Measurements from ENCODE around the gene LYPD6.

LYPD6 gene

GRCh38 chr2:149371476-149371875 is 41.1 kb downstream of the LYPD6 start:
- H3K14ac ChIP-seq (ENCODE audit: low read length): no peak overlapping the region
- H3K27me3 ChIP-seq (ENCODE audit: insufficient read depth, low read length): no peaks in the 10 kb centered on the region
- no peak overlapping the region for H4K12ac ChIP-seq (ENCODE audit: low read depth, low read length)
- no peaks in the 10 kb centered on the region for H3K9me3 ChIP-seq (ENCODE audit: insufficient read depth, low read depth, low read length)
- no peak overlapping the region for H2BK5ac ChIP-seq (ENCODE audit: low read depth, low read length, poor library complexity)
- H2AFZ ChIP-seq (ENCODE audit: insufficient read depth, low read length, poor library complexity): no peak overlapping the region
- no peak overlapping the region for H2AK5ac ChIP-seq (ENCODE audit: low read length)
- H4K8ac ChIP-seq (ENCODE audit: low read depth, low read length): no peak overlapping the region
- peaks cover 4% of the 10 kb centered on the region for H3K79me1 ChIP-seq (ENCODE audit: low read length)
- H3K18ac ChIP-seq (ENCODE audit: low read length): no peak overlapping the region
- no peak overlapping the region for H3K4ac ChIP-seq (ENCODE audit: low read depth, low read length)
- WGBS (ENCODE audit: extremely low coverage, insufficient coverage, insufficient read length): no CpG with 5 or more reads among the region's 6 CpGs
- no peak overlapping the region for H2BK120ac ChIP-seq (ENCODE audit: insufficient read depth, low read length, poor library complexity)
- H4K91ac ChIP-seq (ENCODE audit: low read depth, low read length): no peak overlapping the region
- H3K4me3 ChIP-seq (ENCODE audit: low read depth, low read length): no peak overlapping the region
- H3K9ac ChIP-seq (ENCODE audit: low read length): no peak overlapping the region
- H3K27ac ChIP-seq (ENCODE audit: low read depth, low read length): no peak overlapping the region
- H2BK12ac ChIP-seq (ENCODE audit: low read length): no peak overlapping the region
- H3K79me2 ChIP-seq (ENCODE audit: control insufficient read depth, insufficient read depth, low read length, poor library complexity): peaks cover 4% of the 10 kb centered on the region
- DNase-seq: peak; percentile 57 to 78
- H3K36me3 ChIP-seq (ENCODE audit: control insufficient read depth in 1 of 2, insufficient read depth in 2 of 2, low read length in 2 of 2): peaks cover 11 to 26% of the 10 kb centered on the region in 2 experiments
- no peak overlapping the region for H3K4me2 ChIP-seq (ENCODE audit: low read length)
- peaks cover 6 to 9% of the 10 kb centered on the region in 2 experiments for H3K4me1 ChIP-seq (ENCODE audit: control insufficient read depth in 1 of 2, insufficient read depth in 2 of 2, low read length in 2 of 2)
- no peak overlapping the region for H3K23ac ChIP-seq (ENCODE audit: low read length)

- no CpG with 5 or more reads among the region's 8 CpGs for WGBS (ENCODE audit: extremely low coverage, insufficient coverage, insufficient read length)
- Histone ChIP-seq H3K4me2 (ENCODE audit: low read length) (no peak overlapping the region), H2BK5ac (ENCODE audit: low read depth, low read length, poor library complexity) (no peak overlapping the region)
These were observed 45.5 kb downstream of the LYPD6 start for GRCh38 chr2:149375801-149376361.

GRCh38 chr2:149380205-149380604 is 49.8 kb downstream of the LYPD6 start:
- no peak overlapping the region for H2BK120ac ChIP-seq (ENCODE audit: insufficient read depth, low read length, poor library complexity)
- no peak overlapping the region for H3K27ac ChIP-seq (ENCODE audit: low read depth, low read length)
- H3K9me3 ChIP-seq (ENCODE audit: insufficient read depth, low read depth, low read length): no peaks in the 10 kb centered on the region
- no peak overlapping the region for H4K91ac ChIP-seq (ENCODE audit: low read depth, low read length)
- no peak overlapping the region for H2AFZ ChIP-seq (ENCODE audit: insufficient read depth, low read length, poor library complexity)
- H3K4ac ChIP-seq (ENCODE audit: low read depth, low read length): no peak overlapping the region
- no peak overlapping the region for H2AK5ac ChIP-seq (ENCODE audit: low read length)
- H2BK5ac ChIP-seq (ENCODE audit: low read depth, low read length, poor library complexity): no peak overlapping the region
- H3K4me2 ChIP-seq (ENCODE audit: low read length): no peak overlapping the region
- H3K27me3 ChIP-seq (ENCODE audit: insufficient read depth, low read length): no peaks in the 10 kb centered on the region
- no peak overlapping the region for H3K23ac ChIP-seq (ENCODE audit: low read length)
- no peak overlapping the region for H3K14ac ChIP-seq (ENCODE audit: low read length)
- no peak for DNase-seq
- H3K79me1 ChIP-seq (ENCODE audit: low read length): peaks cover 3% of the 10 kb centered on the region
- no peak overlapping the region for H3K4me3 ChIP-seq (ENCODE audit: low read depth, low read length)
- H3K36me3 ChIP-seq (ENCODE audit: control insufficient read depth in 1 of 2, insufficient read depth in 2 of 2, low read length in 2 of 2): peaks cover 2 to 17% of the 10 kb centered on the region in 2 experiments
- peaks cover 3% of the 10 kb centered on the region for H3K79me2 ChIP-seq (ENCODE audit: control insufficient read depth, insufficient read depth, low read length, poor library complexity)
- H4K8ac ChIP-seq (ENCODE audit: low read depth, low read length): no peak overlapping the region
- H2BK12ac ChIP-seq (ENCODE audit: low read length): no peak overlapping the region
- no peak overlapping the region for H4K12ac ChIP-seq (ENCODE audit: low read depth, low read length)
- H3K18ac ChIP-seq (ENCODE audit: low read length): no peak overlapping the region
- H3K9ac ChIP-seq (ENCODE audit: low read length): no peak overlapping the region
- no CpG with 5 or more reads among the region's 4 CpGs for WGBS (ENCODE audit: extremely low coverage, insufficient coverage, insufficient read length)
- peaks cover 2 to 9% of the 10 kb centered on the region in 2 experiments for H3K4me1 ChIP-seq (ENCODE audit: control insufficient read depth in 1 of 2, insufficient read depth in 2 of 2, low read length in 2 of 2)

More at GRCh38 chr2:149375801-149376361, 45.5 kb downstream of the LYPD6 start:
- Histone ChIP-seq H4K12ac (ENCODE audit: low read depth, low read length) (no peak overlapping the region), H3K27ac (ENCODE audit: low read depth, low read length) (no peak overlapping the region), H3K4me1 (ENCODE audit: control insufficient read depth in 1 of 2, insufficient read depth in 2 of 2, low read length in 2 of 2) (peaks cover 2 to 6% of the 10 kb centered on the region in 2 experiments), H3K4me3 (ENCODE audit: low read depth, low read length) (no peak overlapping the region), H3K36me3 (ENCODE audit: control insufficient read depth in 1 of 2, insufficient read depth in 2 of 2, low read length in 2 of 2) (peaks cover 2 to 20% of the 10 kb centered on the region in 2 experiments), H3K9me3 (ENCODE audit: insufficient read depth, low read depth, low read length) (no peaks in the 10 kb centered on the region), H3K79me1 (ENCODE audit: low read length) (no peaks in the 10 kb centered on the region), H2AFZ (ENCODE audit: insufficient read depth, low read length, poor library complexity) (no peak overlapping the region), H2BK12ac (ENCODE audit: low read length) (no peak overlapping the region), H3K14ac (ENCODE audit: low read length) (no peak overlapping the region), H3K27me3 (ENCODE audit: insufficient read depth, low read length) (no peaks in the 10 kb centered on the region), H3K9ac (ENCODE audit: low read length) (no peak overlapping the region), H4K8ac (ENCODE audit: low read depth, low read length) (no peak overlapping the region), H3K4ac (ENCODE audit: low read depth, low read length) (no peak overlapping the region), H3K23ac (ENCODE audit: low read length) (no peak overlapping the region), H4K91ac (ENCODE audit: low read depth, low read length) (no peak overlapping the region), H2AK5ac (ENCODE audit: low read length) (no peak overlapping the region), H3K79me2 (ENCODE audit: control insufficient read depth, insufficient read depth, low read length, poor library complexity) (peaks cover 2% of the 10 kb centered on the region), H2BK120ac (ENCODE audit: insufficient read depth, low read length, poor library complexity) (no peak overlapping the region), H3K18ac (ENCODE audit: low read length) (no peak overlapping the region)
- no peak for DNase-seq

GRCh38 chr2:149383340-149383739 is 53.0 kb downstream of the LYPD6 start:
- Histone ChIP-seq H2AFZ (ENCODE audit: insufficient read depth, low read length, poor library complexity) (no peak overlapping the region), H2BK120ac (ENCODE audit: insufficient read depth, low read length, poor library complexity) (no peak overlapping the region), H3K18ac (ENCODE audit: low read length) (no peak overlapping the region), H4K91ac (ENCODE audit: low read depth, low read length) (no peak overlapping the region), H4K8ac (ENCODE audit: low read depth, low read length) (no peak overlapping the region), H3K4me1 (ENCODE audit: control insufficient read depth in 1 of 2, insufficient read depth in 2 of 2, low read length in 2 of 2) (peaks cover 3 to 12% of the 10 kb centered on the region in 2 experiments), H2AK5ac (ENCODE audit: low read length) (no peak overlapping the region), H3K4me2 (ENCODE audit: low read length) (no peak overlapping the region), H3K4ac (ENCODE audit: low read depth, low read length) (no peak overlapping the region), H3K79me2 (ENCODE audit: control insufficient read depth, insufficient read depth, low read length, poor library complexity) (peaks cover 3% of the 10 kb centered on the region), H4K12ac (ENCODE audit: low read depth, low read length) (no peak overlapping the region), H3K23ac (ENCODE audit: low read length) (no peak overlapping the region), H3K79me1 (ENCODE audit: low read length) (peaks cover 5% of the 10 kb centered on the region), H3K36me3 (ENCODE audit: control insufficient read depth in 1 of 2, insufficient read depth in 2 of 2, low read length in 2 of 2) (peaks cover 2 to 19% of the 10 kb centered on the region in 2 experiments), H3K9ac (ENCODE audit: low read length) (no peak overlapping the region), H3K27ac (ENCODE audit: low read depth, low read length) (no peak overlapping the region), H3K9me3 (ENCODE audit: insufficient read depth, low read depth, low read length) (no peaks in the 10 kb centered on the region), H3K14ac (ENCODE audit: low read length) (no peak overlapping the region), H2BK5ac (ENCODE audit: low read depth, low read length, poor library complexity) (no peak overlapping the region), H3K4me3 (ENCODE audit: low read depth, low read length) (no peak overlapping the region), H3K27me3 (ENCODE audit: insufficient read depth, low read length) (no peaks in the 10 kb centered on the region), H2BK12ac (ENCODE audit: low read length) (no peak overlapping the region)
- no CpG with 5 or more reads among the region's 1 CpG for WGBS (ENCODE audit: extremely low coverage, insufficient coverage, insufficient read length)
- DNase-seq: no peak
